Activated CD8-positive, alpha-beta memory T cell treated with anti-CD3 and anti-CD28 coated beads, Interleukin-2, amount 50 U/mL, for 24 hours (primary cell): Measurements from ENCODE around the gene DENND1A.

Experiments used
- DNase-seq: peaks from one replicate; pipeline ENCODE4 v3.0.0-alpha.2; 2020; ENCODE audit errors: extremely low read depth

Gene DENND1A

DNA sequence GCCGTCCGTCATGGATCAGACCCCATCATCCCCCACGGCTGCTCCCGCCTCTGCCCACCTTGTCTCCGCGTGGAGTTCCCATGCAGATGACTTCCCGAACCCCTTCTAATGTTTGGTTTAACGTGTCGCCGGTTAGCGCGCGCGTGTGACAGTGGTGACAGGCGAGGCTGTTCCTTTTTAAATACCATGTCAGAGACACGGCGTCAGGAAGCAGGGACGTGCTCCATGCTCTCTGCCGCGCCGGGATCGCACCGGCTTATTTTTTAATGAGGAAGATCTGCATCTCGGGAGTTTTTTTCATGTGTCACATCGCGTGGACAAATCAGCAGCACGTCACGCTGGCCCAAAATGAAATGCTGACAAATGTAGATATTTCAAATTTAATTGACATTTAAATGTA lies 538.0 kb downstream of the DENND1A start:
- no peak for DNase-seq

DNA sequence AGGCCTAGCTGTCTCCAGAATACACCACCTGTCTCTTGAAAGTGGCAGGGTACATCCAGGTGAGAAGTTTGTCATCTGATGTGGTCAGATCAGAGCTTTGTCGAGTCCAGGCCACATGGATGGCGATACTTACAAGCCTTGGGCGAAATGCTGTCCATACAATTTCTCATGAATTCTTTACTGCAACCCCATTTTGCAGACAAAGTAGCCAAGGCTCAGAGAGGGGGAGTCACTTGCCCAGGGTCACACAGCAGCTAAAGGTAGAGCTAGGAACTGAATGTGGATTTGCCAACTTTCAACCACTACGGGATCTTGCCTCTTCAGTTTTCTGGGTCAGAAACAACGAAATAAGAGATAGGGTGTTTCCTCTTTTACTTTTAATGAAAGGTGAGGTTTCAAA lies 538.7 kb downstream of the DENND1A start:
- no peak for DNase-seq

- no peak for DNase-seq
Observed at GRCh38 chr9:123390337-123391135, 539.4 kb downstream of the DENND1A start.

DNA sequence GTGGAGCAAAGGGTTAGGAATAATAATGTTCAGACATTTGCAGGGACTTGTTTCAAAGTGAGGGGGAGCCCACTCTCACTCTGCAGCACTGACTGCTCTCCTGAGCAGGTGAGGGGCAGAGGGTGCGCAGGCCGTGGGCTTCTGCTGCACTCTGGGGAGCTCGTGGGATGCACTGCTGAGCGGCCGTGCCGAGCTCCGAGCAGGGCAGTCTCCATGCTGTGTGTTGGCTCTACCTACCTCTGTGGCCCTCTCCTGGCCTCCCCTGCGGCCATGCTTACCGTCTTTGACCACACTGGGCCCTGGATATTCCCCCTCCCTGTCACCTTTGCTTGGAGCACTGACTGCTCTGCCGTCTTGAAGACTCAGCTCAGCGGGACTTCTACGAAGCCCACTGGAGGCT lies 540.2 kb downstream of the DENND1A start:
- DNase-seq = no peak

- DNase-seq = no peak
Observed at GRCh38 chr9:123389070-123389469, 540.9 kb downstream of the DENND1A start.

GRCh38 chr9:123387686-123388085 lies 542.2 kb downstream of the DENND1A start:
- DNase-seq = no peak

- no peak for DNase-seq
Observed at GRCh38 chr9:123383512-123384170, 546.3 kb downstream of the DENND1A start.

GRCh38 chr9:123382653-123383511 lies 547.0 kb downstream of the DENND1A start:
- no peak for DNase-seq

- no peak for DNase-seq
Observed at GRCh38 chr9:123380852-123381705, 548.8 kb downstream of the DENND1A start.

DNA sequence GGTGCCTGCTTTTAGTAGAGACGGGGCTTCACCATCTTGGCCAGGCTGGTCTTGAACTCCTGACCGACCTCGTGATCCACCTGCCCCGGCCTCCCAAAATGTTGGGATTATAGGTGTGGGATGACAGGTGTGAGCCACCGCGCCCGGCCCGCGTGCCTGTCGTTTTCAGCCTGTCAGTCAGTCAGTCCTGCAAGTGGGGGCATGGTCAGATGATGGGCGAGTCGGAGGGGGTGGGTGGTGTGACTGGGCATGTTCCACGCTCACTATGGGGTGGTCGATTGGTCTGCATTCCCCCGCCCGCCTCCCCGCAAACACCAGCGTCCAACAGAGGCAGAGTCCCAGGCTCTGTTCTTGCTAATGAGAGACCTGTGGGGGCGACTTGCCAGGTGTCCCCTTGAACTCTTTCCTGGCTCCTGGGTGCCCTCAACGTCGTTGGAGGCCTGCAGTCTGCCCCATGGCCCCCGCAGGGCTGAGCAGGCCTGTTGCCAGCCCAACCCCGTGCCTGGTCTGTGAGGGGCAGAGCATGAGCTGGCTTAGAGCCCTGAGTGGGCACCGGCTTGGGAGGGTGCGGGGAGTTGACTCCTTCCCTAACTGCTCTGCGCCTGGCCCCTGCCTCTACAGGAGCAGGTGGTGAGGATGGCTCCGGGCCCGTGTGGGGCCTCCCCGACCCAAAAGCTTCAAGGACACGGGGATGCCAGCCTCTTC lies 550.8 kb downstream of the DENND1A start:
- DNase-seq = no peak

DNA sequence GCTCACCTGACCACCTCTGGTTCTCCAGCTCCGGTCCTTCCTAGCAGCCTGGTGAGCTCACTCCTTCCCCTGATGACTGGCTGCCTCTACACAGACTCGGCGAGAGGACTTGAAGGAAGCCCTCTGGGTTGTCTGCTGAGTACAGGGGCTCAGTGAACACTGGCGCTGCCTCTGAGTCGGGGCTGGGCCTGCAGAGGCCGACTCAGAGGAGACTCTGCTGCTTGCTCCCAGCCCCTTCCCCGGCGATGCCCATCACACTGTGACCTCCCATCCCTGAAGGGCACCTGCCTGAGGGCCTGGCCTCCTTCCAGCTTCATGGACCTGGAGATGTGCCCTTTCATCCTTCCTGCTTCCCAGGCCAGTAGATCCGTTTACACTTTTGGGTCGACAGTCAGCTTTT lies 551.9 kb downstream of the DENND1A start:
- DNase-seq = no peak

- DNase-seq = no peak
Observed at GRCh38 chr9:123377211-123377971, 552.5 kb downstream of the DENND1A start.

GRCh38 chr9:123376218-123377071 lies 553.5 kb downstream of the DENND1A start:
- no peak for DNase-seq

DNA sequence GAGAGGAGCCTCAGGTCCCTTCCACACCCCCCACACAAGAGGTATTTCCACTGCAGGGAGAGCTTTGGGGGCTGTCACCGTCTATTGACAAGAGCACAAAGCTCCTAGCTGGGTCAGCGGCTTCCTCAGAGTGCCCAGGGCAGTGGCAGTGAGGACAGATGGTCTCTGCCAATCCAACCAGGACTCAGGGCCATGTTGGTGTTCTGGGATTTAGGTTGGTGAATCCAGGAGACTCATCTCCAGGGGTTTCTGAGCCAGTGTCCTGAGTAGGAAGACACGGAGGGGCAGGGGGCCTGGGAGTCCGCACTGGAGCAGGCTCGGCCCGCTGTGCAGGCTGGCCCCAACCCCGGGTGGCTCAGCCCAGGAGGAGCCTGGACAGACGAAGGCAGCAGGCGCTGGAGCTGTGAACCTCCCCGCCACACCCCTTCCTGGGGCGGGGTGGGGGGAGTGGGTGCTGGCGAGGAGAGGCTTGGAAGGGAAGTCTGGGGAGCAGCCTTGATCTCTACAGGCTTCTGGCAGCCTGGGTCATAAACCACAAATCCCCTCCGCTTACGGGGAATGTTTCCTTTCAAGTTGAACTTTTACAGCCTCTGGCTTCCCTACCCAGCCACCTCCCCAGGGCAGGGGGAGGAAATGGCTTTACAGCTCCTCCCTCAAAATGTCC lies 554.3 kb downstream of the DENND1A start:
- no peak for DNase-seq

DNA sequence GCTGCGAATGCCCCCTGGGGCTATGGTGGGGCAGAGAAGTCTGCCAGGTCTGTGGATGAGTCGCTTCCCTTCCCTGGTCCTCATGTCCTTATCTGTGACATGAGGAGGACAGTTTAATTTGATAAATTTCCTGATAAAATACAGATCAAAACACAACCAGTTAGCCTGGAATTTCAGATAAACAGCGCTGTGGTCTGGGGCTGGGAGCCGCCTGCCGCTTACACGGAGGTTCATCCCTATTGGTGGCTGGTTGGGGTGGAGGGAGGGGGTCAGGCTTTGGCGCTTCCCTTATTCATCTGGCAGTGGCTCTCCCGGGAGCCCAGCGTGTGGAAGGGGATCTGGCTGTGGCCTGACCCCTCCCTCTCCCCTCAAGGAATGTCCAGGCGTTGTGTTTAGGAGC lies 556.0 kb downstream of the DENND1A start:
- no peak for DNase-seq

DNA sequence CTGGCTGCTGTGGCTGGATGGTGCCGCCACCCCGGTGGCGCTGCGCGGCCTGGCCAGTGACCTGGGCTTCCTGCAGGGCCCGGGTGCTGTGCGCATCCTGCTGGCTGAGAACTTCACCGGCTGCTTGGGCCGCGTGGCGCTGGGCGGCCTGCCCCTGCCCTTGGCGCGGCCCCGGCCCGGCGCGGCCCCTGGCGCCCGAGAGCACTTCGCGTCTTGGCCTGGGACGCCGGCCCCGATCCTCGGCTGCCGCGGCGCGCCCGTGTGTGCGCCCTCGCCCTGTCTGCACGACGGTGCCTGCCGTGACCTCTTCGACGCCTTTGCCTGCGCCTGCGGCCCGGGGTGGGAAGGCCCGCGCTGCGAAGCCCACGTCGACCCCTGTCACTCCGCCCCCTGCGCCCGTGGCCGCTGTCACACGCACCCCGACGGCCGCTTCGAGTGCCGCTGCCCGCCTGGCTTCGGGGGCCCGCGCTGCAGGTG lies 556.4 kb downstream of the DENND1A start:
- no peak for DNase-seq

GRCh38 chr9:123372766-123373446 lies 557.0 kb downstream of the DENND1A start:
- no peak for DNase-seq
